Sigmoid colon (tissue), 7 donors: ENCODE results near the gene RER1. TPM values are rescaled to one million over a fixed set of nuclear protein-coding genes. Genes with fewer than 3 reads are reported as not detected.
A peak's percentile ranks its signal among the peaks of the same experiment; 100 is the strongest.

Experiments
- DNase-seq: peaks from one replicate; pipeline ENCODE4 v3.0.0-alpha.2; 2019
- H3K27ac ChIP-seq, 4 donors: fragments of 200-600 bp; sonication (generic); one replicate each; pipeline ENCODE4 v1.5.1; 2016 to 2019; ENCODE audit warnings: mild to moderate bottlenecking in 1 of 4
- H3K27me3 ChIP-seq, 3 donors: fragments of 200-600 bp; sonication (generic); one replicate each; pipeline ENCODE4 v1.5.1; 2019; ENCODE audit warnings: mild to moderate bottlenecking in 1 of 3
- H3K36me3 ChIP-seq, 4 donors: fragments of 200-600 bp; sonication (generic); one replicate each; pipeline ENCODE4 v1.5.1; 2016 to 2019
- H3K4me1 ChIP-seq, 4 donors: fragments of 200-600 bp; sonication (generic); one replicate each; pipeline ENCODE4 v1.5.1; 2017 to 2019
- H3K4me3 ChIP-seq, 4 donors: fragments of 200-600 bp; sonication (generic); one replicate each; pipeline ENCODE4 v1.5.1; 2017 to 2019; ENCODE audit warnings: mild to moderate bottlenecking in 2 of 4, moderate library complexity in 1 of 4
- H3K9me3 ChIP-seq, 4 donors: fragments of 200-600 bp in 3 of 4; sonication (generic) in 3 of 4; one replicate each; pipeline versions ENCODE4 v1.5.1 to v1.6.1; 2013 to 2019
- EP300 ChIP-seq, 4 donors: sonication (generic); formaldehyde crosslinking; IDR thresholded peaks; one replicate each; pipeline ENCODE4 v1.6.1; 2017; ENCODE audit warnings: antibody characterized with exemption in 4 of 4
- POLR2A ChIP-seq, 2 donors: fragments of 450-650 bp; IDR thresholded peaks; one replicate each; pipeline ENCODE4 v1.6.1; 2016; ENCODE audit warnings: antibody characterized with exemption in 2 of 2, mild to moderate bottlenecking in 2 of 2, moderate library complexity in 2 of 2
- POLR2AphosphoS5 ChIP-seq, 4 donors: sonication (generic); formaldehyde crosslinking; IDR thresholded peaks; one replicate each; pipeline ENCODE4 v1.6.1; 2017; ENCODE audit warnings: antibody characterized with exemption in 4 of 4
- WGBS, 2 donors: extraction: QIAGEN DNeasy Blood & Tissue Kit; methylation state at CpG; one replicate each; pipeline ENCODE4 v1.1.7; 2013; 5-methylcytosine and 5-hydroxymethylcytosine counted together
- intact Hi-C: fragments of 100-400 bp; cut with DNase I; formaldehyde crosslinking; loops from one replicate; pipeline ENCODE4 v1.15.1; 2023
- polyA plus RNA-seq, 3 donors: library from polyadenylated mRNA; stranded (reverse); fragments of 200-250 nt; gene quantifications; one replicate each; pipeline ENCODE4 v1.2.3, GENCODE V29; 2013
- total RNA-seq, 4 donors: library from RNA; depleted of rRNA; stranded (reverse); fragments of >200 nt; gene quantifications; one replicate each; pipeline ENCODE4 v1.1.0, GENCODE V29; 2016
- TF ChIP-seq, protein P1 (sequence below), 4 experiments: fragments of 450-650 bp in 3 of 4; fragments of 200-600 bp in 1 of 4; IDR thresholded peaks; one replicate each; pipeline ENCODE4 v1.5.1; 2016 to 2019; ENCODE audit warnings: antibody characterized with exemption in 4 of 4, mild to moderate bottlenecking in 3 of 4, moderate library complexity in 2 of 4
- donor health status: healthy with polysubstance abuse.
- donor health status: Bipolar disorder and iron deficiency.
- donor health status: healthy.

The RER1 gene
- total and polyA plus RNA-seq, 7 donors = 40.8 to 113 (median 51.7) TPM

DNA sequence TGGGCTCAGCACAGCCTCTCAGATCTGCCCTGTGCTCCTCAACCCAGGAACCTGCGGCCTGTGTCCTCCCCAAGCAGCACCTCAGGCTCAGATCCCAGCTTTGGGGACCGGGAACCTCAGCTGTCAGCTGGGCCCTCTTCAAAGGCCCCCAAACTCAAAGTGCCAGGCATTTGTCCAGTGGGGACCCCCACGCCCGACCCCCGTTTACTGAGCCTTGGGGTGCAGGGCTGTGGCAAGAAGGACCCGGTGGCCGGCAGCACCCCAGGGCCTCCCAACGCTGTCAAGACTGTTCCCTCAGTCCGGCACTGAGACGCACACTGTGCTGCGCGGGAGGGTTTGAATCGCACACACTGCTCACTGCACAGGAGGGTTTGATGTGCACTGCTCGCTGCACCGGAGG is 35.2 kb upstream of the RER1 start:
- H3K36me3 ChIP-seq = no peaks in the 10 kb centered on the region
- TF ChIP-seq EP300 (IDR thresholded peaks at IDR 0.05) (no peak), POLR2AphosphoS5 (IDR thresholded peaks at IDR 0.05) (no peak), POLR2A (IDR thresholded peaks at IDR 0.05) (no peak)
- TF ChIP-seq, protein P1, sequence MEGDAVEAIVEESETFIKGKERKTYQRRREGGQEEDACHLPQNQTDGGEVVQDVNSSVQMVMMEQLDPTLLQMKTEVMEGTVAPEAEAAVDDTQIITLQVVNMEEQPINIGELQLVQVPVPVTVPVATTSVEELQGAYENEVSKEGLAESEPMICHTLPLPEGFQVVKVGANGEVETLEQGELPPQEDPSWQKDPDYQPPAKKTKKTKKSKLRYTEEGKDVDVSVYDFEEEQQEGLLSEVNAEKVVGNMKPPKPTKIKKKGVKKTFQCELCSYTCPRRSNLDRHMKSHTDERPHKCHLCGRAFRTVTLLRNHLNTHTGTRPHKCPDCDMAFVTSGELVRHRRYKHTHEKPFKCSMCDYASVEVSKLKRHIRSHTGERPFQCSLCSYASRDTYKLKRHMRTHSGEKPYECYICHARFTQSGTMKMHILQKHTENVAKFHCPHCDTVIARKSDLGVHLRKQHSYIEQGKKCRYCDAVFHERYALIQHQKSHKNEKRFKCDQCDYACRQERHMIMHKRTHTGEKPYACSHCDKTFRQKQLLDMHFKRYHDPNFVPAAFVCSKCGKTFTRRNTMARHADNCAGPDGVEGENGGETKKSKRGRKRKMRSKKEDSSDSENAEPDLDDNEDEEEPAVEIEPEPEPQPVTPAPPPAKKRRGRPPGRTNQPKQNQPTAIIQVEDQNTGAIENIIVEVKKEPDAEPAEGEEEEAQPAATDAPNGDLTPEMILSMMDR (IDR thresholded peaks at IDR 0.05) = no peak
- intact Hi-C loops = no loop called here
- no peak overlapping the region for H3K27ac ChIP-seq
- no peaks in the 10 kb centered on the region for H3K9me3 ChIP-seq
- WGBS, 2 donors = 94 to 95% methylated on average over 15 of the region's 15 CpGs
- DNase-seq = peak; percentile 48
- H3K4me3 ChIP-seq = no peak overlapping the region
- H3K27me3 ChIP-seq = no peaks in the 10 kb centered on the region
- peaks cover 0 to 35% (median 28%) of the 10 kb centered on the region in 4 donors for H3K4me1 ChIP-seq

DNA sequence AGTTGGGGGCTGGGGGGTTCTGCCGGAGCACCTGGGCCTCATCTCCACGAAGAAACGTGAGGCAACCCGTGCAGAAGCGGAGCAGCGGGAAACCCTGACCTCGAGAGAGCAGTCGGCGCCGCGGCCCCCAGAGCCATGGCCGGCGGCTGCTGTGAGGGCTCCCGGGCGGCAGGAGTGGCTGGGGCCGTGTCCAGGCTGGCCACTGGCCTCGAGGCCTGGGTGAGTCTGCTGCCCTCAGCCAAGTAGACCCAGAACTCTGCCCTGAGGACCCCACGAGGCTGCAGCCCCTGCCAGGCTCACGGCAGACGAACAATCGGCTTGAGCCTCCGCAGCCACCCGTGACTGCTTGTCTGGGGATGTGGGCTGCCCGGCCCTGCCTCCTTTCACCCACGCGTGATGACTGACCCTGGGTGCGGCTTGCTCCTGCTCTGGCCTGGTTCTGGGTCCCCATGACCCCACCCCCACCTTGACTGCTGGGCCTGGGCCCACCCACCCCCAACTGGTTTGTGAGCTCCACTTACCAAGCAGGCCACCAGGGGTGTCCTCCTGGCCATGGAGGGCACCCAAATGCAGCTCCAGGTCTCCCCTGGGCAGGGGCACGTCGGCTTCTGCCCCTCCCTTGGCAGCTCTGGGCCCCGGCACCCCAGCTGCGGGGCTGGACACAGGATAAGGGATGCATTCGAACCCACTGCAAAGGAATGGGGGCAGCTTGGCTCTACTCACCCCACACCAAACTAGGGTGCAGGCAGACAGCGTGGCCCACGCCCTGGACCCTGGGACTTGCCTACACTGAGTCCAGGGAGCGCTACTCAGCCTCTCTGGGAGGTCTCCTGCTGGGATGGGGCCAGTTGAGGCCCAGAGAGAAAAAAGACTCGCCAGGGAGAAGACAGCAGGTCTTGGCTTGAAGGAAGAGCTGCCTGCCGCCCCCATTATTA is 34.5 kb upstream of the RER1 start:
- Histone ChIP-seq H3K9me3 (no peaks in the 10 kb centered on the region), H3K36me3 (no peaks in the 10 kb centered on the region), H3K27me3 (no peaks in the 10 kb centered on the region), H3K27ac (no peak overlapping the region), H3K4me3 (no peak overlapping the region), H3K4me1 (peaks cover 0 to 37% (median 28%) of the 10 kb centered on the region in 4 donors)
- 91 to 92% methylated on average over 37 of the region's 37 CpGs for WGBS, 2 donors
- intact Hi-C loops = no loop called here
- TF ChIP-seq, protein P1 (IDR thresholded peaks at IDR 0.05) = no peak
- TF ChIP-seq EP300 (IDR thresholded peaks at IDR 0.05) (no peak), POLR2A (IDR thresholded peaks at IDR 0.05) (no peak), POLR2AphosphoS5 (IDR thresholded peaks at IDR 0.05) (no peak)
- peak; percentile 50 for DNase-seq

DNA sequence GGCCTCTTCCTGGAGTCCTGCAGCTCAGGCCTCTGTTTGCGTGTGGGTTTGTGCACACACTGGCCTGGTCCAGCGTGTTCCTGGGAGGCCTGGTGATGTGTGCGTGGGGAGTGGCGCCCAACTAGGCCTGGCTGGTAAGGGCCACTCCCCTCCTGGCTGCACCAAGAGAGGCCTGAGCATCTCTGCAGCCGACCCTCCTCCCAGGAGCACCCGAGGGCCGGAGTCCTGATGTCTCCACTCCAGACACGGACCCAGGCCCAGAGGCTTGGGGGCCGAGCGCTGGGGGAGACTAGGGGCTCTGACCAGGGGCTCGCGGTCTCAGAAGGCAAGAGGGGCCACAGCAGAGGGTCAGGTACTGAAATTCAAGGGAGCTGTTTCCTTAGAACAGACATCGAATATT is 33.6 kb upstream of the RER1 start:
- intact Hi-C loops = no loop called here
- H3K27ac ChIP-seq = no peak overlapping the region

DNA sequence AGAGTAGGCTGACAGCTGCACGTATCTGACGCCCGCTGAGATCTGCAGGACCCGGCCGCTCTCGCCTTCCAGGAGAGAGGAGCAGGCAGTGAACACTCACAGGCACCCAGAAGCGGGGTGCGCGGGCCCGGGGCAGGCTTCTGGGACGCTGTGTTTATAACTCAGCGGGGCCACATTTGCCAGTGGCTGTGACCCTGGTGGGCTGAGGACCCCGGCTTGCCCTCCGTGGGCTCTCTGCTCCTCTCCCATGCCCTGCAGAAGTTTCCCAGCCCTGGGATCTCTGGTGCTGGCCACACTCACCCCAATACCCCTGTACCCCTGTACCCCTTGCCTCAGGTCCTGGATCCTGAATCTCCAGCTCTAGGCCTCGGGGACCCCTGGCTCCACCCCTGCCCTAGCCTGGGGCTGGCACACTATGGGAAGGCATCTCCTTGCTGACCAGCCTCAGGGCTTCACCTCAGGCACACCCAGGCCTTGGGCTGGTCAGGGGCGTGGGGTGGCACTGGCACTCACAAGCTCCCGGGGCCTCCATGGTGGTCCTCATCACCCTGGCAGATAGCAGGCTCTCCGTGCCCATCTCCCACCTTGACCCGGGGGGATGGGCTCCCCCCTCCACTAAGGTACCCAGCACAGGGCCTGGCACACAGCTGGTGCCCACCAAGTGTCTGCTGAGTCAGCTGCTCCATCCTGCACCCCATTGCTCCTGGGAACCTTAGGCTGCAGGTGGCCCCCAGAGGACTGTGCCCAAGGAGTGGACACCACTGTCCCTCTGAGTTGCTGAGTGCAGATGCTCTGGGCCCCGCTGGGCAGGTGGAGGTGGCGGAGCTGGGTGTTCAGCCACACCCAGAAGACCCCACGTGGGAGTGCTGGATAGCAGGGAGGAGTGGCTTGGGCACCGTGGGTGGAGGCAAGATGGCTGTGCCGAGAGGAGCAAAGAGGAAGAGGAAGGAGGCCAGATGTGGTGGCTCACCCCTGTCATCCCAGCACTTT is 32.7 kb upstream of the RER1 start:
- Histone ChIP-seq H3K4me3 (no peak overlapping the region), H3K27ac (peak overlapping the region in 1 of 4 donors; percentile 84), H3K4me1 (peaks cover 0 to 30% (median 27%) of the 10 kb centered on the region in 4 donors), H3K36me3 (no peaks in the 10 kb centered on the region), H3K9me3 (no peaks in the 10 kb centered on the region), H3K27me3 (no peaks in the 10 kb centered on the region)
- 85 to 94% methylated on average over 24 of the region's 24 CpGs for WGBS, 2 donors
- TF ChIP-seq POLR2AphosphoS5 (IDR thresholded peaks at IDR 0.05) (no peak), POLR2A (IDR thresholded peaks at IDR 0.05) (no peak), EP300 (IDR thresholded peaks at IDR 0.05) (no peak)
- TF ChIP-seq, protein P1 (IDR thresholded peaks at IDR 0.05) = no peak
- DNase-seq = peak; percentile 53
- intact Hi-C loops = no loop called here

More for the DNA sequence above, 33.6 kb upstream of the RER1 start:
- WGBS, 2 donors = 90 to 91% methylated on average over 13 of the region's 13 CpGs
- DNase-seq = peak; percentile 45
- no peaks in the 10 kb centered on the region for H3K9me3 ChIP-seq
- H3K36me3 ChIP-seq = no peaks in the 10 kb centered on the region
- H3K4me3 ChIP-seq = no peak overlapping the region
- no peak for TF ChIP-seq POLR2A (IDR thresholded peaks at IDR 0.05)
- TF ChIP-seq, protein P1 (IDR thresholded peaks at IDR 0.05) = no peak
- TF ChIP-seq EP300 (IDR thresholded peaks at IDR 0.05) = no peak
- TF ChIP-seq POLR2AphosphoS5 (IDR thresholded peaks at IDR 0.05) = no peak
- no peaks in the 10 kb centered on the region for H3K27me3 ChIP-seq
- H3K4me1 ChIP-seq = peaks cover 0 to 34% (median 28%) of the 10 kb centered on the region in 4 donors
